Measurements from ENCODE around the gene PAGE1. TPM values are rescaled to one million over a fixed set of nuclear protein-coding genes. Genes with fewer than 3 reads are reported as not detected.

PAGE1 gene
- total RNA-seq, 1 experiment from 2014 or later, result not detected

- Histone ChIP-seq H3K27me3 (ENCODE audit: insufficient read depth, low read length) (no peaks in the 10 kb centered on the region), H3K9ac (ENCODE audit: low read length) (no peak overlapping the region), H3K4me3 (replicated peaks in 1 of 2; ENCODE audit: low read depth in 1 of 2, low read length in 2 of 2) (no peak overlapping the region), H4K20me1 (ENCODE audit: insufficient read depth) (no peaks in the 10 kb centered on the region), H2AFZ (ENCODE audit: low read depth, low read length, poor library complexity, severe bottlenecking) (no peak overlapping the region), H3K4me2 (ENCODE audit: low read length) (no peak overlapping the region), H3K9me3 (ENCODE audit: control insufficient read depth in 1 of 2, insufficient read depth in 1 of 2, low read depth in 1 of 2, low read length in 2 of 2) (no peaks in the 10 kb centered on the region), H3K79me2 (ENCODE audit: insufficient read depth, low read length) (no peaks in the 10 kb centered on the region), H3K27ac (ENCODE audit: low read depth, low read length) (no peak overlapping the region), H3K36me3 (ENCODE audit: control insufficient read depth in 1 of 2, insufficient read depth in 2 of 2, low read length in 2 of 2) (no peaks in the 10 kb centered on the region), H3K9me2 (ENCODE audit: insufficient read depth) (no peaks in the 10 kb centered on the region), H3K4me1 (ENCODE audit: control insufficient read depth in 1 of 2, insufficient read depth in 2 of 2, low read length in 2 of 2) (no peaks in the 10 kb centered on the region)
- TF ChIP-seq JUND (IDR thresholded peaks at IDR 0.05) (no peak), ZFX (IDR thresholded peaks at IDR 0.05) (no peak), ELF1 (IDR thresholded peaks at IDR 0.05; ENCODE audit: borderline replicate concordance, low read depth) (no peak), ZNF274 (IDR thresholded peaks at IDR 0.05; ENCODE audit: low read depth, low read length) (no peak), SP1 (IDR thresholded peaks at IDR 0.05; ENCODE audit: low read depth) (no peak), EZH2phosphoT487 (IDR thresholded peaks at IDR 0.05; ENCODE audit: borderline replicate concordance) (no peak), RAD21 (IDR thresholded peaks at IDR 0.05; ENCODE audit: low read depth) (no peak), SIN3A (IDR thresholded peaks at IDR 0.05; ENCODE audit: low read depth) (no peak), CBX3 (IDR thresholded peaks at IDR 0.05; ENCODE audit: low read depth) (no peak), EGR1 (IDR thresholded peaks at IDR 0.05; ENCODE audit: low read depth) (no peak), POLR2AphosphoS5 (IDR thresholded peaks at IDR 0.05; ENCODE audit: low read depth, low read length) (no peak), TCF7L2 (IDR thresholded peaks at IDR 0.05; ENCODE audit: borderline replicate concordance, extremely low read depth, insufficient read depth, insufficient read length) (no peak), EZH2 (IDR thresholded peaks at IDR 0.05) (no peak), POLR2A (IDR thresholded peaks at IDR 0.05; ENCODE audit: borderline replicate concordance, extremely low read depth, insufficient read depth, insufficient read length) (no peak), REST (IDR thresholded peaks at IDR 0.05; ENCODE audit: low read depth) (no peak), ATF3 (IDR thresholded peaks at IDR 0.05) (no peak), YY1 (IDR thresholded peaks at IDR 0.05; ENCODE audit: extremely low read depth, insufficient replicate concordance, low read depth, low read length) (no peak)
- TF ChIP-seq, protein P1, sequence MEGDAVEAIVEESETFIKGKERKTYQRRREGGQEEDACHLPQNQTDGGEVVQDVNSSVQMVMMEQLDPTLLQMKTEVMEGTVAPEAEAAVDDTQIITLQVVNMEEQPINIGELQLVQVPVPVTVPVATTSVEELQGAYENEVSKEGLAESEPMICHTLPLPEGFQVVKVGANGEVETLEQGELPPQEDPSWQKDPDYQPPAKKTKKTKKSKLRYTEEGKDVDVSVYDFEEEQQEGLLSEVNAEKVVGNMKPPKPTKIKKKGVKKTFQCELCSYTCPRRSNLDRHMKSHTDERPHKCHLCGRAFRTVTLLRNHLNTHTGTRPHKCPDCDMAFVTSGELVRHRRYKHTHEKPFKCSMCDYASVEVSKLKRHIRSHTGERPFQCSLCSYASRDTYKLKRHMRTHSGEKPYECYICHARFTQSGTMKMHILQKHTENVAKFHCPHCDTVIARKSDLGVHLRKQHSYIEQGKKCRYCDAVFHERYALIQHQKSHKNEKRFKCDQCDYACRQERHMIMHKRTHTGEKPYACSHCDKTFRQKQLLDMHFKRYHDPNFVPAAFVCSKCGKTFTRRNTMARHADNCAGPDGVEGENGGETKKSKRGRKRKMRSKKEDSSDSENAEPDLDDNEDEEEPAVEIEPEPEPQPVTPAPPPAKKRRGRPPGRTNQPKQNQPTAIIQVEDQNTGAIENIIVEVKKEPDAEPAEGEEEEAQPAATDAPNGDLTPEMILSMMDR (IDR thresholded peaks at IDR 0.05 in 2 of 3, conservative IDR thresholded peaks at IDR 0.05 in 1 of 3; ENCODE audit: borderline replicate concordance in 1 of 3, insufficient read depth in 1 of 3, low read depth in 2 of 3, low read length in 2 of 3), result no peak
- TF ChIP-seq, protein P2, sequence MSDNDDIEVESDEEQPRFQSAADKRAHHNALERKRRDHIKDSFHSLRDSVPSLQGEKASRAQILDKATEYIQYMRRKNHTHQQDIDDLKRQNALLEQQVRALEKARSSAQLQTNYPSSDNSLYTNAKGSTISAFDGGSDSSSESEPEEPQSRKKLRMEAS (IDR thresholded peaks at IDR 0.05), result no peak
- TF ChIP-seq, protein P3, sequence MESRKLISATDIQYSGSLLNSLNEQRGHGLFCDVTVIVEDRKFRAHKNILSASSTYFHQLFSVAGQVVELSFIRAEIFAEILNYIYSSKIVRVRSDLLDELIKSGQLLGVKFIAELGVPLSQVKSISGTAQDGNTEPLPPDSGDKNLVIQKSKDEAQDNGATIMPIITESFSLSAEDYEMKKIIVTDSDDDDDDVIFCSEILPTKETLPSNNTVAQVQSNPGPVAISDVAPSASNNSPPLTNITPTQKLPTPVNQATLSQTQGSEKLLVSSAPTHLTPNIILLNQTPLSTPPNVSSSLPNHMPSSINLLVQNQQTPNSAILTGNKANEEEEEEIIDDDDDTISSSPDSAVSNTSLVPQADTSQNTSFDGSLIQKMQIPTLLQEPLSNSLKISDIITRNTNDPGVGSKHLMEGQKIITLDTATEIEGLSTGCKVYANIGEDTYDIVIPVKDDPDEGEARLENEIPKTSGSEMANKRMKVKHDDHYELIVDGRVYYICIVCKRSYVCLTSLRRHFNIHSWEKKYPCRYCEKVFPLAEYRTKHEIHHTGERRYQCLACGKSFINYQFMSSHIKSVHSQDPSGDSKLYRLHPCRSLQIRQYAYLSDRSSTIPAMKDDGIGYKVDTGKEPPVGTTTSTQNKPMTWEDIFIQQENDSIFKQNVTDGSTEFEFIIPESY (IDR thresholded peaks at IDR 0.05; ENCODE audit: extremely low read depth, insufficient replicate concordance, low read length), result no peak
- CTCF ChIA-PET, result no interaction called here
- intact Hi-C loops (cut with micrococcal nuclease), result no loop called here
- no peak for ATAC-seq
- BruUV-seq (replicated peaks), result no TSS peak
- POLR2A ChIA-PET, result no interaction called here
- RAD21 ChIA-PET (ENCODE audit: low non-redundant PET in 1 of 2, low total read pairs in 2 of 2, uncharacterized antibody in 2 of 2, unreplicated experiment in 2 of 2), result no interaction called here
- no peak for DNase-seq (ENCODE audit: low read depth, low spot score)
Measured at GRCh38 chrX:49726966-49727365, 31.2 kb upstream of the PAGE1 start.

All from HCT116 (cell line).